Transverse colon (tissue), 4 donors: Measurements from ENCODE around the gene KCNT2.

Experiments used
- EP300 ChIP-seq: sonication (generic); formaldehyde crosslinking; IDR thresholded peaks from one replicate; pipeline ENCODE4 v1.6.1; 2017; ENCODE audit warnings: antibody characterized with exemption, low read depth
- POLR2A ChIP-seq: fragments of 450-650 bp; IDR thresholded peaks from one replicate; pipeline ENCODE4 v1.6.1; 2016; ENCODE audit warnings: antibody characterized with exemption, mild to moderate bottlenecking, moderate library complexity
- POLR2AphosphoS5 ChIP-seq, 3 donors: sonication (generic); formaldehyde crosslinking; IDR thresholded peaks; one replicate each; pipeline ENCODE4 v1.6.1; 2016; ENCODE audit warnings: antibody characterized with exemption in 3 of 3
- TF ChIP-seq, protein P1 (sequence below), 5 experiments: fragments of 200-600 bp in 3 of 5; fragments of 450-650 bp in 2 of 5; sonication (generic) in 3 of 5; IDR thresholded peaks; 1 replicate in 2 of 5; 2 replicates in 3 of 5; pipeline ENCODE4 v1.5.1; 2016 to 2017; ENCODE audit warnings: antibody characterized with exemption in 5 of 5, inconsistent platforms in 3 of 5, mild to moderate bottlenecking in 2 of 5, moderate library complexity in 1 of 5

DNA sequence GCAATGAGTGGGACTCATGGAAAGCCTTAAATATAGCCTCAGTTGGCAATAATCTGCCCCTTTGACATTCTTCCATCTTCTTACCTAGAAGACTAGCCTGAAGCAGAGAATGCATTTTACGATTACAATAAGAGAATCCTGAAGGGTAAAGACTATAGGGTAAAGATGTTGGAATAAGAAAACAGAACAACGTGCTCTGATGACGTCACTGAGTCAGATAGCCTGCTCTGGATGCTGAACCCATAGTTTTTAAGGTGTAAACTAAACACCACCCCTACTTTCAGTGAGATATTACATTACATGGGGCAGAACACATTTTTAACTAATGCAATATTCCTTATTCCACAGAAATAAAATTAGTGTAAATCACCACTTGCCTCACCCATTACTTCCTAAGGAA lies 240.4 kb downstream of the KCNT2 start:
- TF ChIP-seq, protein P1, sequence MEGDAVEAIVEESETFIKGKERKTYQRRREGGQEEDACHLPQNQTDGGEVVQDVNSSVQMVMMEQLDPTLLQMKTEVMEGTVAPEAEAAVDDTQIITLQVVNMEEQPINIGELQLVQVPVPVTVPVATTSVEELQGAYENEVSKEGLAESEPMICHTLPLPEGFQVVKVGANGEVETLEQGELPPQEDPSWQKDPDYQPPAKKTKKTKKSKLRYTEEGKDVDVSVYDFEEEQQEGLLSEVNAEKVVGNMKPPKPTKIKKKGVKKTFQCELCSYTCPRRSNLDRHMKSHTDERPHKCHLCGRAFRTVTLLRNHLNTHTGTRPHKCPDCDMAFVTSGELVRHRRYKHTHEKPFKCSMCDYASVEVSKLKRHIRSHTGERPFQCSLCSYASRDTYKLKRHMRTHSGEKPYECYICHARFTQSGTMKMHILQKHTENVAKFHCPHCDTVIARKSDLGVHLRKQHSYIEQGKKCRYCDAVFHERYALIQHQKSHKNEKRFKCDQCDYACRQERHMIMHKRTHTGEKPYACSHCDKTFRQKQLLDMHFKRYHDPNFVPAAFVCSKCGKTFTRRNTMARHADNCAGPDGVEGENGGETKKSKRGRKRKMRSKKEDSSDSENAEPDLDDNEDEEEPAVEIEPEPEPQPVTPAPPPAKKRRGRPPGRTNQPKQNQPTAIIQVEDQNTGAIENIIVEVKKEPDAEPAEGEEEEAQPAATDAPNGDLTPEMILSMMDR (IDR thresholded peaks at IDR 0.05) = no peak
- no peak for TF ChIP-seq POLR2A
- no peak for TF ChIP-seq POLR2AphosphoS5 (IDR thresholded peaks at IDR 0.05)
- TF ChIP-seq EP300 = no peak
